Activated naive CD4-positive, alpha-beta T cell treated with anti-CD3 and anti-CD28 coated beads, Interleukin-2, amount 10 ng/mL, durations not matched to agents 5 hours and 36 hours (primary cell): ENCODE results near the gene HORMAD1. TPM values are rescaled to one million over a fixed set of nuclear protein-coding genes. Genes with fewer than 3 reads are reported as not detected.

Source experiments
- total RNA-seq, 2 experiments: library from RNA; stranded (reverse); gene quantifications; one replicate each; pipeline ENCODE4 v1.2.3, GENCODE V29; 2021

HORMAD1 gene
- under 1 TPM in 1 of 2 experiments, not detected in 1; 0.17 TPM for total RNA-seq

GRCh38 chr1:150720703-150721102 lies at the start of gene HORMAD1:
Gene HORMAD1 (minus strand): TSS chr1:150720895. CDS start chr1:150719505, 1,390 bp downstream.

DNA sequence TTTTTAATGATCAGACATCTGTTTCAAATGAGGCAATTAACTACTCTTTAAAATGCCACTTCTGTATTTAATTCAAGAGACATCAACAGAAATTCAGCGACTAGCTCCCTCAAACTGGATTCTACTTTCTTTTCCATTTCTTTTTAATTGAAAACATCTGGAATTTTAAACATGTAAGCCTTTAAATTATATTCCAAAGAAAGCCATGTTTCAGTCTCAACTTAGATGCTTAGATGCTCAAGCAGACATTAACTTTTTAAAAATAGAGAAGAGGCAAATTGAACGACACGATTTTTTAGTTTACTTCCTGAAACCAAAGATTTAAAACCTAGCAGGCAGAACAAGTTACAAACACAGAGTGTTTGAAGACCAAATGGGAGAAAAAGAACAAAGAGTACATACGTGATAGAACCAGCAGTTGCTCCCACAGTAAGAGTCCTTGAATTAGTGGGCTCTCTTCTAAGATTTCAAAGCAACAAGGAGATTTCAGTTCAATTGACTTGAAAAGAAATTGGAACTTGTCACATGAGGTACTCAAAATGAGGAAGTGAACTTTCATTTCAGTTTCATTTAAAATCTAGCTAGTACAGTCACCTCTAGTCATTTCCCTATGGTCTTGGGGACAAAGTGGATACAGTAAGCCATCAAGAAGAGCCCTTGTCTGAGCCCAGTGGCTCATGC lies 44.7 kb upstream of the HORMAD1 start, which contains the start of gene CTSS:
Gene CTSS (minus strand): TSS at position 483 of the 681 bp plus-strand sequence. CDS start 1,015 bp downstream, outside the sequence.

DNA sequence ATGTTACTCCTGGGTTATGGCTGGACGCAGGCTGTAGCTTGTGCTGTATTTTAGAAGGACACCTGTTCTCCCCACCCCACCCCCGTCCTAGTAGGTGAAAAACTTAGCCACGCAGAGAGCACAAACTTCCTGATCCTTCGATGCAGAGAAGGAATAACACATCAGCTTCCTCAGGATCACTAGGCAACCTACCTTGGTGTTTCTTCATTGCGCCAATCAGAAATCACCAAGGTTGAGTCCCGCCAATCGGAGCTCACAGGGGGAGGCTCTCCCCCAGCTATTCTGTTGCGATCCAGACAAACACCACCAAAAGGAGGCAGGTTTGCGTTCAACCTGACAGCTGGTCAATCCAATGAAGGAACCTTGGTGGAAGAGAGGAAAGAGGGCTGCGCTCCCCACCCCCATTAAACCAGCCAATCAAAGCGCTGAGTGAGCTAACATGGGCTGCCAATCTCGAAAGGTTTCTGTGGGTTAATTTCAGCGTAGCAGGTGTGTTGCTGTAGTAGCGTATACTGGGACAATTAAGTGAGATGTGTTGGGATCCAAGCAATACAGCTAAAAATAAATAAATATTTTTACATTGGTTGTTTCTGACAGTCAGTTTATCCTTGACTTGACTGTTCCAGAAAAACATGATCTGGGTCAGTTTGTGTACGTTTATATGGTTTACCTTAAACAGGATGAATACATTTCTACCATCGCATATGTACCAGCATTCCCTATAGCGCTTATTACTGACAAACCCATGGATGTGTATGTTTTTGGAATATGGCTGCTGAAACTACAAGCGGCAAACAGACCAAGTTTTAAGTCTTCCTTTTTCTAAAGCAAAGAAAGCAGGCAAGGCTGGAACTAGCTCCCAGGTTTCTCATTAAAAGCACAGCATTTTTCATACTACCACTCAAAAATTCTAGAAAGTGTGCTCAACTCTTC lies 23.4 kb downstream of the HORMAD1 start, which contains the start of gene GOLPH3L:
Gene GOLPH3L (minus strand): TSS at position 160 of the 933 bp plus-strand sequence. CDS start 2,316 bp downstream, outside the sequence.

Other genes starting within 250 kb of the HORMAD1 start
- gene TARS2, start 233.5 kb downstream of the HORMAD1 start, total RNA-seq: 10 to 100 TPM; 28.1 to 28.2 TPM
- gene ECM1, start 212.8 kb downstream of the HORMAD1 start, total RNA-seq: 1 to 10 TPM in 1 of 2 experiments, under 1 TPM in 1; 0.88 to 1.1 TPM
- gene FALEC, start 205.1 kb downstream of the HORMAD1 start, total RNA-seq: not detected
- under 1 TPM; 0.14 to 0.38 TPM for gene ADAMTSL4, start 171.5 kb downstream of the HORMAD1 start, total RNA-seq
- 100 to 1,000 TPM; 334 to 338 TPM for gene MCL1, start 141.3 kb downstream of the HORMAD1 start, total RNA-seq
- 100 to 1,000 TPM; 185 to 189 TPM for gene ENSA, start 91.3 kb downstream of the HORMAD1 start, total RNA-seq
- gene GOLPH3L, start 23.7 kb downstream of the HORMAD1 start, total RNA-seq: 10 to 100 TPM; 23.9 to 25.9 TPM
- 100 to 1,000 TPM; 113 to 117 TPM for gene CTSS, start 44.9 kb upstream of the HORMAD1 start, total RNA-seq
- 1 to 10 TPM; 6.3 to 6.9 TPM for gene CTSK, start 87.4 kb upstream of the HORMAD1 start, total RNA-seq
- 10 to 100 TPM; 49.0 to 50.1 TPM for gene ARNT, start 155.7 kb upstream of the HORMAD1 start, total RNA-seq
- gene CTXND2, start 166.2 kb upstream of the HORMAD1 start, total RNA-seq: not detected
- 10 to 100 TPM; 53.5 to 59.7 TPM for gene SETDB1, start 205.5 kb upstream of the HORMAD1 start, total RNA-seq